Activated CD4-positive, alpha-beta memory T cell treated with anti-CD3 and anti-CD28 coated beads, Interleukin-2, amount 10 ng/mL, durations not matched to agents 7 days and 5 days (primary cell): ENCODE data around the gene FHOD3. TPM values are rescaled to one million over a fixed set of nuclear protein-coding genes. Genes with fewer than 3 reads are reported as not detected.
"Not testable (repeated sequence)": the region's sequence is repeated elsewhere in the genome, so short reads cannot be mapped to it uniquely, and the experiment has no call there.

ENCODE experiments used
- CTCF ChIA-PET: fragments of 350-600 bp; sonication (Branson Sonifier 250); formaldehyde crosslinking; loops from one replicate; lab custom pipeline; 2021; ENCODE audit warnings: antibody characterized with exemption, inconsistent platforms; lab: Charles Lee
- POLR2A ChIA-PET: fragments of 350-600 bp; sonication (Branson Sonifier 250); formaldehyde crosslinking; loops from one replicate; lab custom pipeline; 2021; ENCODE audit warnings: antibody characterized with exemption; lab: Charles Lee
- DNase-seq: peaks from one replicate; pipeline ENCODE4 v3.0.0-alpha.2; 2020
- H3K27ac Mint-ChIP-seq: one replicate; pipeline ENCODE4 v1.8.0; 2021; ENCODE audit warnings: mild to moderate bottlenecking, mixed read lengths
- H3K27me3 Mint-ChIP-seq: one replicate; pipeline ENCODE4 v1.8.0; 2021; ENCODE audit warnings: mixed read lengths
- H3K36me3 Mint-ChIP-seq: one replicate; pipeline ENCODE4 v1.8.0; 2021; ENCODE audit warnings: low read depth, mixed read lengths
- H3K4me1 Mint-ChIP-seq: one replicate; pipeline ENCODE4 v1.8.0; 2021; ENCODE audit warnings: mixed read lengths
- H3K4me3 Mint-ChIP-seq: one replicate; pipeline ENCODE4 v1.8.0; 2021; ENCODE audit warnings: mild to moderate bottlenecking, mixed read lengths
- H3K9me3 Mint-ChIP-seq: one replicate; pipeline ENCODE4 v1.8.0; 2021; ENCODE audit warnings: mixed read lengths
- total RNA-seq, 2 experiments: library from RNA; stranded (reverse); gene quantifications; one replicate each; pipeline ENCODE4 v1.2.3, GENCODE V29; 2021

Gene FHOD3
- total RNA-seq, 2 experiments from 2014 or later, result not detected

DNA sequence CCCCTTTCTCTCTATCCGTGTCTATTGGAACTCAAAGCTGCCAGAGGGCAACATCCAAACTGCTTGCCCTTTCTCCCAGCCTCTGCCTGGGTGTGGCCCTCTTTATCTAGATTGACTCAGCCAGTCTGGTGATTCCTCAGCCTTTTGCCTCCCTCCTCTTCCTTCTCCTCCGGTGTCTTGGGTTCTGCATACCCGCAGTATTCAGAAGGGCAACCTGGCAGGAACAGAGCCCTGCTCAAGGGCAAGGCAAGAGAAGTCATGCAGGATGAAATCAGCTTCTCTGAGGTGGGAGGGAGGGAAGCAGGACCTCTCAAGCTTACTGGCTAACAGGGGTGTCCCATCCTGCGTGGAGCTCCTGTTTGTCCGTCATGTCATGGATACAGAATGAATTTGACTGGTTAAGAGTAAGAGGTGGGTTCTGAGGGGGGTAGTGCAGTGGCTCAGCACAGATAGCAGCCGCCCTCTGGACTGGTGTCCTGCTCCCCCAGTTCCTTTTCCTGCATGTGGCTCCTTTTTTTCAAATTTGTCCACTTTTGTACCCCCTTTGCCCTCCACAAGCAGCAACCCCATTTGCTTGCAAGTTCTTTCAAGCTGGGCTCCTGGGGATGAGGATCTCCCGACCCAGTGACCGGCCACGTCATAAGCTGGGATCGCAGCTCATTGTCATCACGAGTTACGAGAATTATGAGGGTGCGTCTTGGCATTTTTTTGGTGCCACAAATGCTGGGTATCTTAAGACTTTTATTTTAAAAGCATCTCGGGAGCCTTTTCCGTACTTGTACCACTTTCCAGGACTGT lies 154.1 kb downstream of the FHOD3 start:
- ChIA-PET POLR2A (no interaction called here), CTCF (no interaction called here)
- H3K4me1 Mint-ChIP-seq, result no peaks in the 10 kb centered on the region
- no peak overlapping the region for H3K4me3 Mint-ChIP-seq
- H3K36me3 Mint-ChIP-seq, result no peaks in the 10 kb centered on the region
- no peaks in the 10 kb centered on the region for H3K9me3 Mint-ChIP-seq
- peaks cover 3% of the 10 kb centered on the region for H3K27me3 Mint-ChIP-seq
- DNase-seq, result no peak
- no peak overlapping the region for H3K27ac Mint-ChIP-seq

GRCh38 chr18:36454245-36454644 lies 156.7 kb downstream of the FHOD3 start:
- no peaks in the 10 kb centered on the region for H3K36me3 Mint-ChIP-seq
- ChIA-PET CTCF (no interaction called here), POLR2A (no interaction called here)
- H3K4me3 Mint-ChIP-seq, result no peak overlapping the region
- H3K27ac Mint-ChIP-seq, result no peak overlapping the region
- DNase-seq, result no peak
- H3K4me1 Mint-ChIP-seq, result no peaks in the 10 kb centered on the region
- H3K9me3 Mint-ChIP-seq, result no peaks in the 10 kb centered on the region
- H3K27me3 Mint-ChIP-seq, result peaks cover 4% of the 10 kb centered on the region

GRCh38 chr18:36454848-36455458 lies 157.4 kb downstream of the FHOD3 start:
- DNase-seq, result no peak
- no peak overlapping the region for H3K27ac Mint-ChIP-seq

GRCh38 chr18:36455931-36456330 lies 158.4 kb downstream of the FHOD3 start:
- ChIA-PET POLR2A (no interaction called here), CTCF (no interaction called here)
- Mint-ChIP-seq H3K4me1 (no peaks in the 10 kb centered on the region), H3K9me3 (no peaks in the 10 kb centered on the region), H3K27ac (no peak overlapping the region), H3K27me3 (peaks cover 4% of the 10 kb centered on the region), H3K36me3 (no peaks in the 10 kb centered on the region), H3K4me3 (no peak overlapping the region)
- no peak for DNase-seq

More at GRCh38 chr18:36454848-36455458, 157.4 kb downstream of the FHOD3 start:
- POLR2A ChIA-PET, result no interaction called here
- H3K4me3 Mint-ChIP-seq, result no peak overlapping the region
- CTCF ChIA-PET, result no interaction called here
- H3K4me1 Mint-ChIP-seq, result no peaks in the 10 kb centered on the region
- H3K36me3 Mint-ChIP-seq, result no peaks in the 10 kb centered on the region
- peaks cover 4% of the 10 kb centered on the region for H3K27me3 Mint-ChIP-seq
- no peaks in the 10 kb centered on the region for H3K9me3 Mint-ChIP-seq

GRCh38 chr18:36456622-36457021 lies 159.1 kb downstream of the FHOD3 start:
- DNase-seq, result no peak
- CTCF ChIA-PET, result no interaction called here
- POLR2A ChIA-PET, result no interaction called here
- H3K36me3 Mint-ChIP-seq, result no peaks in the 10 kb centered on the region
- H3K4me3 Mint-ChIP-seq, result no peak overlapping the region
- no peak overlapping the region for H3K27ac Mint-ChIP-seq
- H3K9me3 Mint-ChIP-seq, result no peaks in the 10 kb centered on the region
- peaks cover 4% of the 10 kb centered on the region for H3K27me3 Mint-ChIP-seq
- H3K4me1 Mint-ChIP-seq, result no peaks in the 10 kb centered on the region

GRCh38 chr18:36457683-36458082 lies 160.2 kb downstream of the FHOD3 start:
- Mint-ChIP-seq H3K4me1 (no peaks in the 10 kb centered on the region), H3K27ac (no peak overlapping the region), H3K4me3 (no peak overlapping the region), H3K27me3 (peaks cover 4% of the 10 kb centered on the region), H3K36me3 (no peaks in the 10 kb centered on the region), H3K9me3 (no peaks in the 10 kb centered on the region)
- CTCF ChIA-PET, result no interaction called here
- DNase-seq, result no peak
- POLR2A ChIA-PET, result no interaction called here

DNA sequence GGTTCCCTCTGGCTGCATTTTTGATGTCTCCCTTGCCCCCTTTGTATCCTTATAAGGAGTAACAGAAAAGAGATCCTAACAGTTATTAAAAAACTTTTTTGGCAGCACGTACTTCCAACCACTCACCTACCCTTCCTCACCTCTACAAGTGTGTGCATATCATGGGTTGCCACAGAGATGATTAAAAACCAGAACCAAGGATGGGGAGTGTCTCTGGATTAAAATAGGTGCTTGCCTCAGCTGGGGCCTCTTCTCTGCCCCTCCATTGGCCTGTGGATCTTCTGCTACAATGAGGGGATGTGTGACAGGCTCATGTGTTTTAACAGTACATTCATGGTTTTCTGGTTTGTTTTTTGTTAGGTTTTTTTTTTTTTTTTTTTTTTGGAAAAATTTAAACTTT lies 160.8 kb downstream of the FHOD3 start:
- Mint-ChIP-seq H3K4me1 (no peaks in the 10 kb centered on the region), H3K36me3 (no peaks in the 10 kb centered on the region), H3K27me3 (peaks cover 4% of the 10 kb centered on the region), H3K9me3 (no peaks in the 10 kb centered on the region), H3K4me3 (no peak overlapping the region), H3K27ac (no peak overlapping the region)
- CTCF ChIA-PET, result no interaction called here
- POLR2A ChIA-PET, result no interaction called here
- DNase-seq, result no peak

DNA sequence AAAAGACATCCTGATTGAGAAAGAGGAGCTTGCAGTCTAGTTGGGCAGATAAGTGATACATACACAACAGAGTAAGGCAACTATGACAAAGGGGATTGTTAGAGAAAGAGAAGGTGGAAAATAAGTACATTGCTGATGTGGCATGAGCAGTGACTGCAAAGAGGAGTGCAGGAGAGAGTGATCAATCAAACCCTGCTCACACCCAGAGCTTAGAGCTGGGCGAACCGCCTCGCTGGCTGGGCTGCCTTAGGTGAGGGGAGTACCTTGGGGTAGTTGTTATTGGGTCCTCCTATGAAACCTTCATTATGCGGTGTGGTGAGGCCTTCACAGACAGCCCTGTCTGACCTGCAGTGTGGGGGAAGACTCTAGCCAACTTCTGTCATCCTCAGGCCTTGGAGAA lies 161.7 kb downstream of the FHOD3 start:
- no peak for DNase-seq

DNA sequence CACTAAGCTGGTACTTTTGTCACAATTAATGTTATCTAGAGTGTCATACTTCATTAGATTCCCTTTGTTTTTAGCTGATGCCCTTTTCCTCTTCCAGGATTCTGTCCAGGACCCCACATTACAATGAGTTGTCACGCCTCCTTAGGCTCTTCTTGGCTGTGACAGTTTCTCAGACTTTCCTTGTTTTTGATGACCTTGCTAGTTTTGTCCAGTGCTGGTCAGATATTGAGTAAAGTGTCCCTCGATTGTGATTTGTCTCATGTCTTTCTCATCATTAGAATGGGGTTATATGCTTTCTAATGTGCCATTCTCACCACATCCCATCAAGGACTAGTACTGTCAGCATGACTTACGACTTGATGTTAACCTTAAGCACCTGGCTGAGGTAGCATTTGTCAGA lies 162.3 kb downstream of the FHOD3 start:
- POLR2A ChIA-PET, result no interaction called here
- H3K27ac Mint-ChIP-seq, result no peak overlapping the region
- no peaks in the 10 kb centered on the region for H3K36me3 Mint-ChIP-seq
- CTCF ChIA-PET, result no interaction called here
- H3K9me3 Mint-ChIP-seq, result no peaks in the 10 kb centered on the region
- H3K27me3 Mint-ChIP-seq, result peaks cover 4% of the 10 kb centered on the region
- H3K4me1 Mint-ChIP-seq, result no peaks in the 10 kb centered on the region
- no peak overlapping the region for H3K4me3 Mint-ChIP-seq
- no peak for DNase-seq

More for the DNA sequence above, 161.7 kb downstream of the FHOD3 start:
- Mint-ChIP-seq H3K36me3 (no peaks in the 10 kb centered on the region), H3K27me3 (peaks cover 4% of the 10 kb centered on the region), H3K4me3 (no peak overlapping the region), H3K9me3 (no peaks in the 10 kb centered on the region), H3K4me1 (no peaks in the 10 kb centered on the region), H3K27ac (no peak overlapping the region)
- ChIA-PET POLR2A (no interaction called here), CTCF (no interaction called here)

DNA sequence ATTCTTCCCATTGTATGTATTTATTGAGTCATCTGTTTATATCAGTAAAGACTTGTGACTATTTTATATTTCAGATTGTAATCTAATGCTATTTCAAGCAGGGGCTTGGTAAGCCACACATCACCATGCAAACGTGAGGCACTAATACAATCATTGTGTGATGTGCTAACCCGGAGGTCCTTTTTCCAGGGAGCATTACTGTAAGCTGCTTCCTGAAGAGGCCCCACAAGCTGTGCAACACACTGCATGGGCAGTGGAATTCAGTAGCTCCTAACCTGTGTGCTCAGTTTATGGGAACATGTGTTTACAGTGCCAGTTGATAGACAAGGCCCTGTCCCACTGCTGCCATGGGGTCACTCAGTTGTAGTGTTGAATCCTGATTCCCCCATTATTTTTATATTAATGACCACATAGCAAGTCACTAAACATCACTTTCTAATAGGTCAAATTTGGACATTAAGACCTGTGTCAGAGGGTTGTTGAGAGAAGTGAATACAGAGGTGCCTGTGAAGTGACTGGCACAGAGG lies 162.9 kb downstream of the FHOD3 start:
- no peaks in the 10 kb centered on the region for H3K36me3 Mint-ChIP-seq
- DNase-seq, result no peak
- H3K4me1 Mint-ChIP-seq, result no peaks in the 10 kb centered on the region
- no peaks in the 10 kb centered on the region for H3K9me3 Mint-ChIP-seq
- peaks cover 2% of the 10 kb centered on the region for H3K27me3 Mint-ChIP-seq
- H3K27ac Mint-ChIP-seq, result no peak overlapping the region
- CTCF ChIA-PET, result no interaction called here
- H3K4me3 Mint-ChIP-seq, result no peak overlapping the region
- POLR2A ChIA-PET, result no interaction called here

DNA sequence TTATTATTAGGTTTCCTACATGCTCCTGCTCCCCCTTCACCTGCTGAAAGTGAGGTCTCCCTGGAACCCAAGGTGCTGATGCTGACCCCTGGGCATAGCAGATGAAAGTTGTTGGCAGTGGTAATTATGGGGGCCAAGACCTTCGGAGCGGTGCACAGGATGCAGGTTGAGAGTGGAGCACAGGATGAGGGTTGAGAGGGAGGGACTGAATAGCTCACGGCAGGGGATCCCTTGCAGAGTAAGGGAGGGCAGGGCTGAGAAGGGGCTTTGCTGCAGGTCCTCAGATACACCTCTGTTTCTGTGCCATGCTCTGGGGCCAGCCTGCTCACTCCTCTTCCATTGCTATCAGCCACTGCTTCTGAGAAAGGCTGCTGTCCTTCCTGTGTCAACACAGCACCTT lies 163.3 kb downstream of the FHOD3 start:
- H3K4me3 Mint-ChIP-seq, result no peak overlapping the region
- DNase-seq, result no peak
- no peaks in the 10 kb centered on the region for H3K4me1 Mint-ChIP-seq
- H3K27me3 Mint-ChIP-seq, result peaks cover 2% of the 10 kb centered on the region
- ChIA-PET CTCF (no interaction called here), POLR2A (no interaction called here)
- no peaks in the 10 kb centered on the region for H3K9me3 Mint-ChIP-seq
- H3K36me3 Mint-ChIP-seq, result no peaks in the 10 kb centered on the region
- H3K27ac Mint-ChIP-seq, result no peak overlapping the region

GRCh38 chr18:36461551-36461987 lies 164.1 kb downstream of the FHOD3 start:
- Mint-ChIP-seq H3K4me3 (no peak overlapping the region), H3K27ac (no peak overlapping the region), H3K27me3 (peaks cover 2% of the 10 kb centered on the region), H3K9me3 (no peaks in the 10 kb centered on the region), H3K4me1 (no peaks in the 10 kb centered on the region), H3K36me3 (no peaks in the 10 kb centered on the region)
- CTCF ChIA-PET, result no interaction called here
- DNase-seq, result no peak
- POLR2A ChIA-PET, result no interaction called here

DNA sequence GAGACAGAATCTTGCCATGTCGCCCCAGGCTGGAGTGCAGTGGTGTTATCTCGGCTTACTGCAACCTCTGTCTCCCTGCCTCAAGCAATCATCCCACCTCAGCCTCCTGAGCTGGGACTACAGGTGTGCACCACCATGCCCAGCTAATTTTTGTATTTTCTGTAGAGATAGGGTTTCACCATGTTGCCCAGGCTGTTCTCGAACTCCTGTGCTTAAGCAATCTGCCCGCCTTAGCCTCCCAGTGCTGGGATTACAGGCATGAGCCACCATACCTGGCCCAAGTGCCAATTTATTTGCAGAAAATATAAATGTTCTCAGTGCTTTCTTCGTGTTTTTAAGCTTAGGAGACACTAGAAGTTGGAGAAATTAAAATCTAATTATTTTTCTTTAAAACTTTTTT lies 166.0 kb downstream of the FHOD3 start:
- H3K4me1 Mint-ChIP-seq, CTCF ChIA-PET, H3K36me3 Mint-ChIP-seq, H3K27ac Mint-ChIP-seq, H3K9me3 Mint-ChIP-seq, H3K27me3 Mint-ChIP-seq, DNase-seq, H3K4me3 Mint-ChIP-seq, POLR2A ChIA-PET: not testable (repeated sequence)
